Upper lobe of left lung (tissue), 4 donors: ENCODE measurements around the gene RHOV.

Experiments used
- POLR2AphosphoS5 ChIP-seq, 2 donors: sonication (generic); formaldehyde crosslinking; IDR thresholded peaks; one replicate each; pipeline ENCODE4 v1.5.1; 2017; ENCODE audit warnings: antibody characterized with exemption in 2 of 2
- TF ChIP-seq, protein P1 (sequence below), 6 experiments: fragments of 450-650 bp in 4 of 6; fragments of 200-600 bp in 2 of 6; sonication (generic) in 2 of 6; IDR thresholded peaks; one replicate each; pipeline ENCODE4 v1.5.1; 2016 to 2019; ENCODE audit warnings: antibody characterized with exemption in 6 of 6

DNA sequence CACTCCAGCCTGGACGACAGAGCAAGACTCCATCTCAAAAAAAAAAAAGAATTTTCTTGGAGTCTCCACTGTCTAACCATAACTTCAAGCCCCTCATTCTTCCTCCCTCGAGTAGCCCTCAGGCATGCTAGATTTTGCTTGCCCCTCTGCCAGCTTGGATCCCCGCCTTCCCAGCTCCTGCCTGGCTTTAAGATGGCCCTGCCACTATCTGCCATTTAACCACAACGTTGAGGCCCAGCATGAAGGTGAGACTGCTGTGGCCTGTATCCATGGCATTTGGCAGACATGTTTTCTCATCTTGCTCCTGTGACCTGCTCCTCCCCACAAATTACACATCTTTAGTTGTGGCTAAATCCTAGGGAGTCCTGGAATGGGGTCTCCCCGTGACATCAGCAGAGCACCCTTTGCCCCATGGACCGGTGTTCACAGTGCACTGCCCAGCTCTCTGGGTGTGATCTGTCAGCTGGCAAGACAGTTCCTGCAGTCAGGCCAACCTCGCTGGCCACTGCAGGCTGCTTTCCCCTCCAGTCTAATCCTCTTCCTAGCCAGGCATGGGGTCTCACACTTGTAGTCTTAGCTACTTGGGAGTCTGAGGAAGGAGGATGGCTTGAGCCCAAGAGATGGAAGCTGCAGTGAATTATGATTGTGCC lies 30.6 kb upstream of the RHOV start:
- TF ChIP-seq, protein P1, sequence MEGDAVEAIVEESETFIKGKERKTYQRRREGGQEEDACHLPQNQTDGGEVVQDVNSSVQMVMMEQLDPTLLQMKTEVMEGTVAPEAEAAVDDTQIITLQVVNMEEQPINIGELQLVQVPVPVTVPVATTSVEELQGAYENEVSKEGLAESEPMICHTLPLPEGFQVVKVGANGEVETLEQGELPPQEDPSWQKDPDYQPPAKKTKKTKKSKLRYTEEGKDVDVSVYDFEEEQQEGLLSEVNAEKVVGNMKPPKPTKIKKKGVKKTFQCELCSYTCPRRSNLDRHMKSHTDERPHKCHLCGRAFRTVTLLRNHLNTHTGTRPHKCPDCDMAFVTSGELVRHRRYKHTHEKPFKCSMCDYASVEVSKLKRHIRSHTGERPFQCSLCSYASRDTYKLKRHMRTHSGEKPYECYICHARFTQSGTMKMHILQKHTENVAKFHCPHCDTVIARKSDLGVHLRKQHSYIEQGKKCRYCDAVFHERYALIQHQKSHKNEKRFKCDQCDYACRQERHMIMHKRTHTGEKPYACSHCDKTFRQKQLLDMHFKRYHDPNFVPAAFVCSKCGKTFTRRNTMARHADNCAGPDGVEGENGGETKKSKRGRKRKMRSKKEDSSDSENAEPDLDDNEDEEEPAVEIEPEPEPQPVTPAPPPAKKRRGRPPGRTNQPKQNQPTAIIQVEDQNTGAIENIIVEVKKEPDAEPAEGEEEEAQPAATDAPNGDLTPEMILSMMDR (IDR thresholded peaks at IDR 0.05) = no peak
- TF ChIP-seq POLR2AphosphoS5 (IDR thresholded peaks at IDR 0.05) = no peak
